Anterior cingulate cortex (tissue), 58 donors: ENCODE measurements around the gene CTDSP2.
A peak's percentile ranks its signal among the peaks of the same experiment; 100 is the strongest.
"Not testable (repeated sequence)": the region's sequence is repeated elsewhere in the genome, so short reads cannot be mapped to it uniquely, and the experiment has no call there.

ENCODE experiments used
- DNase-seq, 58 donors: peaks; one replicate each; lab custom pipeline; 2025; lab: John Stamatoyannopoulos, UW

Gene CTDSP2, protein sequence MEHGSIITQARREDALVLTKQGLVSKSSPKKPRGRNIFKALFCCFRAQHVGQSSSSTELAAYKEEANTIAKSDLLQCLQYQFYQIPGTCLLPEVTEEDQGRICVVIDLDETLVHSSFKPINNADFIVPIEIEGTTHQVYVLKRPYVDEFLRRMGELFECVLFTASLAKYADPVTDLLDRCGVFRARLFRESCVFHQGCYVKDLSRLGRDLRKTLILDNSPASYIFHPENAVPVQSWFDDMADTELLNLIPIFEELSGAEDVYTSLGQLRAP

DNA sequence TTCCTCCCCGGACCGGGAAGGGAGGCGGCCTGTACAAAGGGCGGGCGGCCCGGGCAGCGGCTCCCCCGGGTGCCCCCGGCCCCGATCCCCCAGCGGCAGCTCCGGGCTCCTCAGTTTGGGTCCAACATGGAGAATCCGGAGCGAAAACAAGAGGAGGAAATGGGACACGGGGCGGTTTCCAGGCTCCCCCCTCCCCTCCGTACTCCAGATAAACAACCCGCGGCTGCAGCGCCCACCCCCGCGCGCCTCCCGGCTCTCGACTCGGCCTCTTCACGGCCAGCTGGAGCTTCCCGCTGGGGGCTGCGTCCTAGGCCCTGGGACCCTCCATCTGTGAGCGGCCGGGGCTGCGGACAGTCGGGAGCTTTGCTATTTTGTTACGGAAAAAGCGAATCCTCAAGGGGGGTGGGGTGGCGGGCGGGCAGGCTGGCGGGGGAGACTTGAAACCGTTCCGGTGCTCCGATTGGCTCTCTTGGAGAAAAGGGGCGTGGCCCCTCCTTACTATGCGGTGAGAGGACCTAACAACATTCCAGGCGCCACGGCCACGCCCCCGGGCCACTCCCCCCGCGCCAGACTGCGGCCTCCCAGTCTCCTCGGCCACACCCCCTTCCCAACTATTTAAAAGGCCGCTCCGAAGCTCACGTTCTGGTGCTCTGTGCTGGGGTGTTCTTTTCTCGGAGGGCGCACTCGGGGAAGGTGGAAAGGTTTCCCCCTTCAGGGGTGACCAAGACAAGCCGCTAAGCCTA, at the start of gene CTDSP2:
Gene CTDSP2, minus strand, starts transcription at position 153 of the 743 bp plus-strand sequence. CDS start 294 bp downstream, outside the sequence.
- DNase-seq, result peak; percentile 86 to 99 (median 98)

DNA sequence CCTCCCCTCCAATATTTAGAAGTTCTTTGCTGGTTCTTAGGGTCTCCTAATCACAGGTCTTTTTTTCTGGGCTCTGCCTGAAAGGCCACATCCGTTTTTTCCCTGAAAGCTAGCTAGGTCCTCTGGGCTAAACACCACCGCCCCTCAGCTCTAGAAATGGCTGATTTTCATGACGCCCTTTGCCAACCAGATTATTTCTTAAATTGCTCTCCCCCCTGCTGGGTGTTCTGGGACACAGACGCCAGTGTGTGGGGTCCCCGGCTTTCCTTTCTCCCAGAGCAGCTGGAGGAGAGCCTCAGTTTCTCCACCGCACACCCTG, 49.5 kb upstream of the CTDSP2 start:
- DNase-seq, result peak in 9 of 58 donors; percentile 16 to 55 (median 41)

DNA sequence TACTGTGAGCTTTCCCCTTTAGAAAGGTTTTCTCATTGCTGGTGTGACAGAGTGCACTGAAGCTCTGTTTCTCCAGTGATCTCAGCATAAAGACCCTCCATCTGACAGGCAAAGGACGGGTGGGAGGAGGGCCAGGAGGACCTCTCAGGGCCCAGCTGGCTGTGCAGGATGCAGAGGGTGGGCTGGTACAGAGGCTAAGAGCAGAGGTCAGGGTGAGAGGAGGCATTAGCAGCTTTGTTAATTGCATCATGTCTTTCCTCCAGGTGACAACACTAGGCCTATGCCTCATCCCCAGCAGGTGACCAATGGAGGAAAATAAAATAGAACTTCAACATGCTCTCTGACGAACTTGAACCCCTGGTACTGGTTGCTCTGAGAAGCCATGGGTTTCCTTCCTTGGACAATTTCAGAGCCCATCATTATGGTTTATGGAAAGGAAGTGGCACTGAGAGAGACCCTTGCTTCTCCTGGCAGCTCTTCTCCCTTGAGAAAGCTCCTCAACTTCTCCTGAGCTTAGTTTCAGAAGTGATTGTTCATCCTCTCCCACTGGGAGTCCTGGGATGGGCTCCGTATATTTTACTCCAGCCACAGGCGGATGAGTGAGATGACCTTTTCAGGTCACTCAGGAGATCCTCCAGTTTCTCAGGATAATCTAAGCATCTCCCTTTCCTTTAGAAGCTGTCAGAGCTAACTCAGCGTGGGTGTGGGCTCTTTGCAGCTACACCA, 49.0 kb upstream of the CTDSP2 start:
- DNase-seq, result peak in 2 of 58 donors; percentile 13 to 41

DNA sequence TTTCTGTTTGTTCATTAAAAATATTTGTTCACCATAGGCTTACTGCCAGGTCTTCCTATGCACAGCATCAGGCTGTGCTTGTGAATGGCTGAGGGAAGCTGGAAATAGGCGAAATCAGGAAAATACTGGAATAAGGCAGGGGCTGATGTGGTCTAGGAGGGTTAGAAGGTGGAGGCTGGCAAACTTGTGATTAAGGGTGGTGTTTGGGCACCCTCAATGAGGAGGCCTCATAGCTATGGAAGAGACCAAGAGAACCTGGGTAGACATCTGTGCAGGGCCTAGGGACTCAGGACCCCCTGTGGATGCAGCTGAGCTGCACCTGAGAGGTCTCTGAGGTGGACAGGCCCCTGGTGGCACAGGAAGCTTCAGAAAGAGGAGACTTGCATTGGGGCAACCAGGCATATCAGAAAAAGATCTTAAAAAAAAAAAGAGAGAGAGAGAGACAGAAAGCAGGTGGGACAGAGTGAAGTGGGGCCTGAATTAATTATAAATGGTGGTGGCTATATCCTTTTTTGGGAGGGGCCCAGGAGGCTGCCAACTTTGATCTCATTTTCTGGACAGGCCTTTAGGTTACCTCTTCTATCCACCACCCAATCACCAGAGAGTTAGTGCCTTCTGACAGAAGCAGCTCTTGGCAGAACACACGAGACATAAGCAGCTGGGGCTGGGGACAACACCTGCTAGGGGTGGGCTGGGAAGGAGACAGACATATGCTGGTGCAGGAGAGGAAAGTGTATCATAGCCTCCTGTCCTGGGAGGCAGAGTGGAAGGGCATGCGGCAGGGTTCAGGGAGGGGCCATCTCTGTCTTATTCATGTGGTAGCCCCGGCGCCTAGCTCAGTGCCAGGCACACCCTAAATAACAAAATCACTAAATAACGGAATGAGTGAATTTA, 48.1 kb upstream of the CTDSP2 start:
- DNase-seq, result peak in 11 of 58 donors; percentile 2 to 36 (median 15)

DNA sequence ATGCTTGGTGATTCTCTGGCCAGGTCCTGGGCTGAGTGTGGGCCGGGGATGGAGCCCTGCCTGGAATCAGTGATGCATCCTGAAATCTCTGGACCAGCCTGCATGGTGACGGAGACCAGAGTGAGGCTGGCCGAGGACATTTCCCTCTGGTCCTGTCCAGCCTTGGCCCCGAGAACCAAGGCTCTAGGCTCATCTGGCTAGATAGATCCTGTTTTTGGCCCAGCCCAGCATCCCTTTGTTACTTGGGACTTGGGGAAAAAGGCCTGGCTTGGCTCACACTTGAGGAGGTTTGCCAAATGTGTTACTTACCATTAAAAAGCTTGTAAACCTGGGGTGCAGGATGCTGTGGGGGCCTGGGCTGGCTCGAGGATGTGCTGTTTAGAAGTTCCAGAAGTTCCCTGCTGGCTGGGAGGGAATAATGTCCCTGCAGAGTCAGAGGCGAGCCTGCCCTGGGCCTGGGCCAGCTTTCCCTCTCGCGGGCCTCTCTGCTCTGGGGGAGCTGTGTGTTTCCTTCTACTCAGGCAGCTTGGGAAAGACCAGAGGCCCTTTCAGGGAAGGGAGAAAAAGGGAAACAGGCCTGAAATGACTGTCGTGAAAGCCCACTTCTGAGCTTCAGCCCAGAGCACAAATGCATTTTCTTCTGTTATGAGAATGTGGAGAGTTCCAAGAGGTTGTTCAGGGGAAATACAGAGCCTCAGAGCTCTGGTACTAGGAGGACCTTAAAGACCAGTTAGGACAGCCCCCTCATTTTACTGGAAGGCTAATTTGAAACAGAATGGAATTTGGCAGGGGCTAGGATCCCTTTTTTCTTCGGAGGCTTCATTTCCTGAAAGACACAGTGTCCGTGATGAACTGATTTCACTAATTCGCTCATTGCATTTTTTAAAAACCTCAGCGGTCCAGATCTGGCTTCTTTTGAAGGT, 47.2 kb upstream of the CTDSP2 start:
- peak in 56 of 58 donors; percentile 13 to 94 (median 83) for DNase-seq

DNA sequence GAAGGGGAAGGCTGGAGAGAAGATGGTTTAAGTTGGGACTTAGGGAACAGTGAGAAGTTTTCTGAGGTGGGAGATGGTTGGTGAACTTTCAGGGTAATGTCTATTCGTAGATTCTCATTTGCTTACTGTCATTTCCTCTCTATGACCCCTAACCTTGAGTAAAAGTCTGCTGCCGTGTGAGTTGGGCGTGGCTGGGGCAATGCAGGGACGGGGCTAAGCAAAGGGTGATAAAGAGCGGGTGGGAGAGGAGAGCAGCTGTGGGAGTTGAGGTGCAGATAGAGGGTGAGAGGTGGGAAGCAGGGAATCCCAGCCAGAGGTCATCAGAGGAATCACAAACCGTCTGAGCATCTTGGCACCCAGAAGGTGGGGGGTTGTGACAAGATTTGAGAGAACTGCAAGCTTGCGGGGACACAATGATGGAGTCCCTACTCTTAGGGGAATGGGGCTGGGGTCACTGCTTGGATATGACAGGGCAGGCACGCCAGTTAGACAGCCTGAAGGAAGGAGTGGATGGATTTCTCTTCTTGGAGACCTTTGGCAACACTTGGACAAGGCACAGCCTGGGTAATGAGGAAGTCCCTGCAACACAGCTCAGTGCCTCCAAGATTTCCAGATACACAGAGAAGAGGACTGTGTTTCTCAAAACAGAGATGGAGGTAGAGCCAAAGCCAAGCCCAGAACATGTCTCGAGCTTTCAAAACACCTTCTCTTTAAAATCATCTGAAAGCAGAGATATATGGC, 45.9 kb upstream of the CTDSP2 start:
- no peak for DNase-seq

DNA sequence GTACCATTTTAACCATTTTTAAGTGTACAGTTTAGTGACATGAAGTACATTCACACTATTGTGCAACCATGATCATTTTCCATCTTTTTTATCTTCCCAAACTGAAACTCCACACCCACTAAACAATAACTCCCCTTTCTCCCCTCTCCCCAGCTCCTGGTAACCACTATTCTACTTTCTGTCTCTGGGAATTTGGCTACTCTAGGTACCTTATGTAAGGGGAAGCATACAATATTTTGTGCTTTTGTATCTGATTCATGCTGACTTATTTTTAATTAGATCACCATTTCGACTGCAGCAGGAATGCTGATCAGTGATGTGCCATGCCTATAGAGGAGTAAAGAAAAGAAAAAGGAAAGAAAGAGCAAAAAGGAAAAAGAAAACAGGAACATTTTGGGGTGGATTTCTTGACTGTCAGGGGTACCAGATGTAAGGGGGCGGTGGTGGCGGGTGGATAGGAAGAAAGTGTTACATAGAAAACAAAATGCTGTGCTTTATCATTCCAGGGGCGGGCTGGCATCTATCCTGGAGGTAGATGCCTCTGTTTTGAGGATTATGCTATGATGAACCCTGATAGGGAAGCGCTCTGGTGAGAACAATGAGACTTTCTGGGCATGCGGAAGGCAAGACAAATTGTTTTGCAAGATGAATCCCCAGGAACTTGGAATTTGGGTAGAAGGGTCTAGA, 45.2 kb upstream of the CTDSP2 start:
- peak in 19 of 58 donors; percentile 5 to 46 (median 21) for DNase-seq

DNA sequence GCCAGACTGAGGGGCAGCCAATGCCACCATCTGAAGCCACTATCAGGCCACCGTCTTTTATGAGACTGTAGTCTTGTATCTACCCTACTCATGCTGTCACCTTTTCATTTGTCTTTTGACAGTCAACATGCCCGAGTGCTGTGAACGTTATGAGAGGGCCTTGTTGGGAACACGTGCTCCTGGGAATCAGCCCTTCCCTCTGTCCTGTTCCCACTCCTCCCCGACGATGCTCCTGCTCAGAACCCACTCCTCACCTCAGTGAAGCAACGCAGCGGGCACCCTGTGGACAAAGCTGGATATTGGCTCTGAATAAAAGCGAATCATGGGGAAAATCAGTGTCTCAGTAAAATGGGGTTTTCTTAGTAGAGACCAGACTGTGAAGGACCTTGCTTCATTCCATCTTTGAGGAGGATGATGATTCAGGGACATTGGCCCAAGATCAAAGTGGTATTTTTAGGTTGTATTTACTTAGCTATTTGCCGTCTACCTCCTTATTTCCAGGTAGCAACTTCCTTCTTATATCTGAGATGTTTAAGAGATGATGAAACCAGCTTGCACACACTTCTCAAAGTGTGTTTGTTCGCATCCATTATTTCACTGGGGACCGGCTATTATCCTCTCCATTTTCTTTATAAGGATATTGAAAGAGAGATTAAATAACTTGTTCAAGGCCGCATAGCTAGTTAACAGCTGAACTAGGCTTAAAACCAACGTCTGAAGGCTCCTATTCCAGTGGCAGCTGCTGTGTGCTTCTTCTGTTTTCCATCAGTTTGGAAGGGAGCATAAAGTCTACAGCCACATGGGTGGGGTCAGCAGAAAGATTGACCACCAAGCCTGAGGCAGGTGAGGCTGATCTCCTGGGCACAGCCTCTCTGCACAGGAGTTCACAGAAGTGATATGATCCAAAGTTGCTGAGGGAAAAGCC, 43.9 kb upstream of the CTDSP2 start:
- DNase-seq, result no peak

DNA sequence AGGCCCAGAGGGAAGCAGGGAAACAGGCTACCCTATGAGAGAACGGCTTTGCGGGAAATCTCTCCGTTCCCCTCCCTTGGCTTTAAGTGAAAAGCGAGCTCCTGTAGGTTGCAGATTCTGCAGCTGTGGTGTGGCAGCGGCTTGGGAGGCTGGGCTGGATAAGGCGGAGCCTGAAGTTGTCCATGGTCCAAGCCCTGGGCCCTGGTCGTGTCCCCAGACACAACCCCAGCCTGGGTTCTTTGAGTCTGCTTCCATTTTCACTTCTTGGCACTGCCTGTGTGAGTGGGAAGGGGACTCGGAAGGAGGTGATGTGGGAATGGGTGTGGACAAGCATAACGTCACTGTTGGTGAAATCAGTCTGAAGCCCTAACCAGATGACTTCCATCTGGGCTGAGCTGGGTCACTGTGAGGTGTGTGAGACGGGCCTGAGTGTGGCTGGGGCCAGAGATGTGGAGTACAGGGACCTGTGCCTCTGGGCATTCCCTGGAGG, 43.0 kb upstream of the CTDSP2 start:
- DNase-seq, result peak in 10 of 58 donors; percentile 4 to 32 (median 22)

DNA sequence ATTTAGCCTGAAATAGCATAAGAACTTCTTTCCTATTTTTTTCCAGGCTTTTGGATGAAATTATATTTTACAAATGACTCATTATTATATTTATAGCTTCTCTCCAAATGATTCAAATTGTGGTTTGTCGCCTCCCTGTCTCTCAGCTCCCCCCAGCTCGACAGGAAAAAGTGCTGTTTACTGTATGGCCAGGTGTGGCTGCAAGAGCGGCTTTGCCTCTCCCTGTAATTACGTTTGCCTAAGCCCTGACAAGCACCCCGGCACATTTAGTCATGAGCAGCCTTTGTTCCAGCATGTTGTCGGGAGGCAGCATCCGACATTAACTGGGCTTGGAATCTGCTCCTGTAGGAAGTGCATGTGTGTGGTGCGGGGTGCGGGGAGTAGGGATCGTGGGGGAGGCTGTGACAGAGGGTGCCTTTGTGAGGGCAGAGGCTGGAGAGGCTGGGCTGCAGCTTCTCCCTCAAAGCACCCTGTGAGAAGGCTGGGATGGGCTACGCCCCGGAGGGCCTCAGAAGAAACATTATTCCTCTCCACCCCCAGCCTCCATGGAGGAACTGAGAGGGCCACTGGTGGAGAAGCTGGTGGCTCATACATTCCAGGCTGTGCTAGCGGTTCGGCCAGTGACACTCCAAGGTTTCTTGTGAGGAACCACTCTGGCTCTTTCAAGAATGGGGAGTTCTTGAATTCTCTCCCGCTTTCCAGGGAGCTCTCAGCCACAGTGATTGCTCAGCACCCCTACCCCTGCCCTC, 42.1 kb upstream of the CTDSP2 start:
- peak in 54 of 58 donors; percentile 7 to 79 (median 56) for DNase-seq

DNA sequence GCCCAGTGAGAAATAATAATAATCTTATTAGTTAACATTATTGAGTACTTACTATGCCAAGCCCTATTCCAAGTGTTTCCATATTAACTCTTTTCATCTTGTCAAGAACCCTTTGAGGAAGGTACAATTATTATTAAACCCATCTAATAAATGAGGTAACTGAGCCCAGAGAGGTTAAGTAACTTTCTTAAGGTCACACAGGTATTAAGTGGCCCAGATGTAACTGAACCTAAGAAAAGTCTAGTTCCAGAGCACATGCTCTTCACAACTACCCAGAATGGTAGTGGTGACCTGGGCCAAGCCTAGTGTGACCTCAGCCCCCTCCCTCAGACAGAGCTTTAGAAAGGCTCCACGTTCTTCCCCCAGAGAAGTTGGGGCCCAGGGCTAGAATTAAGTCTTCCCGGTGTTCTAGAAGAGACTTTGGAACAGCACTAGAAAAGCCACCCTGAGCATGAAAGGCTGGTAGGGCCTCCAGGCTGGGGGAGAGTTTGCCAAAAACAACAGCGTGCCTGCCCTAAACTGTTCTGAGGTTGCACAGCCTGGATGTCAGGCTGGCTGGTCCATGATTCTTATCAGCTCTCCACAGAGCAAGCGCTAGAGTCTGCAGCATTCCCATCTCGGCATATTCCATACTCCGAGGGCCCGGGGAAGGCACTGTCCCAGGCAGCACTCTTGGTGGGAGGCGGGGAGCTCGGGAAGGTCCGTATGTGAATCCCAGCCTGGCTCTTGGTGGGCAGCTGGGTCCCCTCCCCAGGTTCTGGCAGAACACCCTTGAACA, 41.3 kb upstream of the CTDSP2 start:
- DNase-seq, result peak in 18 of 58 donors; percentile 8 to 66 (median 44)

DNA sequence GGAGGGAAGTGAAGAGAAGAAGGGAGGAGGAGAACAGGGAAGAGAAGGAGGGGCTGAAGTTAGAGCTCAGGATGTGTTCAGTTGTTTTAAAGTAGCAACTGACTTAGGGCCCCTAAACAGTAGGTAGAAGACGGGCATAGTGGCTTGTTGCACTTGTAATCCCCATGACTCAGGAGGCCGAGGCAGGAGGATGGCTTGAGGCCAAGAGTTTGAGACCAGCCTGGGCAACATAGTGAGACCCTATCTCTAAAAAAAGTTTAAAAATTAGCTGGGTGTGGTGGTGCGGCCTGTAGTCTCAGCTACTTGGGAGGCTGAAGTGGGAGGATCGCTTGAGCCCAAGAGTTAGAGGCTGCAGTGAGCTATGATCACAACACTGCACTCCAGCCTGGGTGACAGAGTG, 40.4 kb upstream of the CTDSP2 start:
- DNase-seq, result not testable (repeated sequence)

DNA sequence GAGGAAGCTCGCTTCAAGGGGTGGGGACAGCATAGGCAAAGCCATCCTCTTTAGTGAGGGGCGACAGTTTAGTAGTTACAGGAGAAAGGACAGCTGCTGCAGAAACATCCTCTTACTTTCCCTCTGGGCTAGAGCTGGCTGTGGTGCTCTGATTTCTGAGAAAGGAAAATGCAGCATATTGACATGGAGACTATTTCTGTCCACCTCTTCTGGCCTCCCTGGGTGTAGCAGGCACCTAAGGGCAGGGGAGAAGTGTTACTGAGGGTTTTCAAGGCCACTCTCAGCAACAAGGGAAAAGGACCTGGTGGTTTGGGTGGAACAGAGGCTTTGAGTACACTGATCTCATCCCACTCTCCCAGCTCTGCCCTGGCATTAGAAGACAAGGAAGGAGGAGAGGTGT, 40.0 kb upstream of the CTDSP2 start:
- DNase-seq, result no peak

DNA sequence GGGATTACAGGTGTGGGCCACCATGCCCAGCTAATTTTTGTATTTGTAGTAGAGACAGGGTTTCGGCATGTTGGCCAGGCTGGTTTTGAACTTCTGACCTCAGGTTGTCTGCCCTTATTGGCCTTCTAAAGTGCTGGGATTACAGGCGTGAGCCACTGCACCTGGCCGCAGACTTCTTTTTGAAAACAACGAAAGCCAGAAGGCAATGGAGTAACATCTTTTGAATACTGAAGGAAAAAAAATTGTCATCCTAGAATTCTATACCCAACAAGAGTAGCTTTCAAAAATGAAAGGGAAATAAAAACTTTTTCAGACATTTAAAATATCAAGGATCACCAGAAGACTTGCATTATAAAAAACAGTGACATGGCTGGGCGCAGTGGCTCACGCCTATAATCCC, 38.7 kb upstream of the CTDSP2 start:
- no peak for DNase-seq

DNA sequence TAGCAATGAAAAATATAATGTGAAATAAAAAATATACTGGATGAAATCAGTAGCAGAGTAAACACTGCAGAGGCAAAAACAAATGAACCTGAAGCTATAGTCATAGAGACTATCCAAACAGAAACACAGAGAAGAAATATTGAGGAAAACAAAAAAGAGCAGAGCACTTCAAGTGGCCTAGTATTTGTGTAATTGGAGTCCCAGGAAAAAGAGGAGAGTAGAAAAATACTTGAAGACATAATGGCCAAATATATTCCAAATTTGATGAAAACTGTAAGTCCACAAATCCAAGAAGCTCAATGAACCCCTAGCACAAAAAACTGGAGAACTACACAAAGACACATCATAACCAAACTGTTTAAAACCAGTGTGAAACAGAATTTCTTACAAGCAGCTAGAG, 37.2 kb upstream of the CTDSP2 start:
- no peak for DNase-seq
